ENCODE data around the gene NT5DC2.
"Not testable (repeated sequence)": the region's sequence is repeated elsewhere in the genome, so short reads cannot be mapped to it uniquely, and the experiment has no call there.

NT5DC2 gene

GRCh38 chr3:52537165-52537620 lies 3.5 kb upstream of the NT5DC2 start:
- DNase-seq = no peak

DNA sequence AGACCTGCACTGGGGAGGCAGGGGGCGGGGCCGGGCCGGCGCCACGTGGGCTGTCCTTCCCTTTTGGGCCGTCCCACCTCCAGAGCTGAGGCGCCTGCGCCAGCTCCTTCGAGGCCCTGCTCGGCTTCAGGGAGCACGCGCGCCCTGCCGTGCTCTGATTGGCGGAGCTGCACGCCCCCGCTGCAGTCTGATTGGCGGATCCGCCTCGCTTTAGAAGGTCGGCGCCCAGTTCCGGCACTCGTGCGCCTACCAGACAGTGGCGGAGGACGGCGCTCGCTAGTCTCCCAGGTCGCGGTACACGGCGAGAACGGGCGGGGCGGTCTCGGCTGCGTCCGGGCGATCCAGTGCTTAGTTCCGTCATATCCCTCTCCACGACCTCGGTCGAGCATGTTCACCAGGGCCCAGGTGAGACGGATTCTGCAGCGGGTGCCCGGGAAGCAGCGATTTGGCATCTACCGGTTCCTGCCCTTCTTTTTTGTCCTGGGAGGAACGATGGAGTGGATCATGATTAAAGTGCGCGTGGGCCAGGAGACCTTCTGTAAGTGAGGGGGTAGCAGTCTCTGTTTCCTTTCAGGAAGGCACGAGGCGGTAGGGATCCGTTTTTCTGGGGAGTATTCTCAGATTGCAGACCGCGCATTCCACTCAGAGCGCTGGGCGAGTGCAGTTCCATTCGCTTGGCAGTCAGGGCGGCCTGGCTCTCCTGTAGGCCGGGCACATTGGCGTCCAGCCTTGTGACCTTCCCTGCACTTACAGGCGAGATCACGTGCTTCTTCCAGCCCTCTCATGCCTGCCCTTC lies 2.9 kb upstream of the NT5DC2 start, which contains the start of gene UQCC5:
UQCC5 (plus strand) TSS at position 237 of the 796 bp plus-strand sequence; CDS start at position 388, 151 bp downstream.
- DNase-seq = peak; percentile 99

DNA sequence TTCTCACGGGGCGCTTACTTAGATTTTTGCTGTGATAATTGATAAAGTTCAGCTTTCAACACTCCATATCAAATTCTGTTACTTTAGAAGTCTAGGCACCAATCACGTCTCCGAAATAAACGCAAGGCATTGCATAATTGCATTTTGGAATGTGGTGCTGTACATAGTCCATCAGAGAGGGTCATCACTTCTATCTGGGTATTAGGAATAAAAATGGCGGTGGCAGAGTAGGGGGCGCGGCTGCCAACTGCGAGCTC lies 2.4 kb upstream of the NT5DC2 start:
- DNase-seq = no peak

GRCh38 chr3:52535411-52536111 lies 1.9 kb upstream of the NT5DC2 start:
- no peak for DNase-seq

- no peak for DNase-seq
These were observed 875 bp upstream of the NT5DC2 start for GRCh38 chr3:52534281-52535183.

DNA sequence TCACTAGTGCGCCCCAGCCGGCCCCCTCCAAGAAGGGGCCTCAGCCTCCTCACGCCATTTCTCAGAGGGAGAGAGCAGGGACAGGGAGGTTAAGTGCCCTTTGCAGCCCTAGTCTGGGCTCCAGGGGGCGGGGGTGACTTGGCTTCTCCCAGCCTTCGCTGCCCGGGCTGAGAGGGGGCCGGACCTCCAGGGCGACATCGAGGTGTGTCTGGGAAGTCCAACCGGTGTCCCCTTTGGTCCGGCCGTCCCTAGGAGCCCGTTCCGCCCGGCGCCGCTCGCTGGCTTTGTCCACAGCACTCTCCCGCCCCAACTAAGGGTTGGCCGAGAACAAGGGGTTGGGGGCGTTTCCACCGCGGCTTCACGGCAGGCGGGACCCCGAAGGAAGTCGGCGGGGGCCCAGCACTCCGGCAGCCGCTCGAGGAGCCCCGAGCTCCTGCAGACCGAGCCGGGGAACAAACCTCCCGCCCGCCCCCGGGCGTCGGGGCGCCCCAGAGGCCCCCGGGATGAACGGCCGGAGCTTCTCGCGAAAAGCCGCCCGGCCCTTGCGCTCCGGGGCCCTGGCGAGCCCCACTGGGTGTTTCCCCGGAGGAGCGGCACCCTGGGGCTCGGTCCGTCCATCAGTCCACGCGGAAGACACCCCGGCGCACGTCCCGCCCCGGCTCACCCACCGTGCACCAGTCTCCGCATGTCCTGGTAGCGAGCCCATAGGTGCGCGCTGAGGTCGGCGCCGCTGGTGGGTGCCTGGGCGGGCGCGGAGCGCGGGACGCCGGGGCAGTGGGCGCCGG lies 627 bp downstream of the NT5DC2 start:
- DNase-seq = peak; percentile 23

- DNase-seq = peak; percentile 36
These were observed 1.2 kb downstream of the NT5DC2 start for GRCh38 chr3:52532517-52532837.

DNA sequence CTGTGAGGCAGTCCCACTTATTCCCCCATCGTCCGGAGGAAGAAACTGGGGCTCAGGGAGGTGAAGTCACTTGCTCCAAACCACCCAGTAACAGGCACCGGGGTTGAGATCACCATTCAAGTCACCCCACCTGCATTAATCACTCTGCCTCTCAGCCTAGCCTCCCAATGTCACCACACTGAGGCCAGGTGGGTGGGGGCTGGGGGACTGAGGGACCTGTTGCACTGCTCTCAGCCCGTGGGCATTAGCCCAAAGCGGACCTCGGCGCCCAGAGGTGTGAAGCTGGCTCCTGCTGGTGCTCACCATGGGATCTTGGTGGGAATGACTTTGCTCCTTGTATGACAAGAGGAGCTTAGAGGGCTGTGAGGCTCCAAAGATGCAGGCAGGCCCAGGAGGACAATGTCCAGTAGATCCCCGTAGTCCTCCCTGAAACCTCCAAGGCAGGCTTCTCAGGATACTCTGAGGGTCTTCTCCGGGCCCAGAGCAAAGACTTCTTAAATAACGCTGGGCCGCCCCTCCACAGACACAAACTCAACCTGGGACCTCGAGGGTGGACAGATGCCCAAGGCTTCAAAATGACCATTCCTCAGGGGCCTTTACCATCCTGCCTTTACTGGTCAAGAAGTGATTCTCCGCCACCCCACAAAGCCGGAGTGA lies 1.7 kb downstream of the NT5DC2 start:
- no peak for DNase-seq

GRCh38 chr3:52530918-52531826 lies 2.5 kb downstream of the NT5DC2 start:
- no peak for DNase-seq

GRCh38 chr3:52529376-52530333 lies 4.0 kb downstream of the NT5DC2 start:
- DNase-seq = no peak

DNA sequence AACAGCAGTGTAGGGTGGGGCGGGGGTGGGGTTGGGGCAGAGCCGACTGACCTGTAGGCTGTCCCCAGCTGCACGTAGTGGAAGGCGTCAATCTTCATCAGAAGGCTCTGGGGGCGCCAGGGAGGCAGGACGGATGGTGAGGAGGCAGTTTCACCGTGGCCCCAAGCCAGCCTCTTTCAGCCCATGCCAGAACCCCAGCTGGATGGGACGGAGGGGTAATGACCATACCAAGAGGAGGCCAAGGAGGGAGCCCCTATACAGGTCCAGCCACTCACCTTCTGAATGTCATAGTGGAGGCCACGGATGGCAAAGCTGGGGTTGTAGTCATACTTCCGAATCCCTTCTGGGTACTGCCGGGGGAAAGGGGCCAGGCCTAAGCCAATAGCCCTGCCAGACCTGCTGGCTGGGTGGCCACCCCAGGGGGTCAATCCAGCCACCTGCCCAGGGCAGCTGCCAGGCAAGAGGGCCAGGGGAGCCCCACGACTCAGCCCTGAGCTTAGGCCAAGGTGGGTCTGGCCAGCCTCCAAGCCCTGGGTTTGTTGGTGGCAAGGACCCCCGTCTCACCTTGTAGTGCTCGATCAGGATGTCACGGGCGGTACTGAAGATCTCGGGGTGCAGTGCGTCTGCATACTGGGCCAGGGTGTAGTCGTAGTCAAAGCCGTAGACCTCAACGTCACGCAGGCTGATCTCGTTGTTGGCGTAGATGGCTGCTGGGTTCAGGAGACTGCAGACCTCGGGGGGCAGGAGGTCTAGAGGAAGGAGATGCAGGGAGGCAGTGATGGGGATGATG lies 4.9 kb downstream of the NT5DC2 start:
- DNase-seq = no peak

- DNase-seq = no peak
These were observed 5.7 kb downstream of the NT5DC2 start for GRCh38 chr3:52527732-52528585.

DNA sequence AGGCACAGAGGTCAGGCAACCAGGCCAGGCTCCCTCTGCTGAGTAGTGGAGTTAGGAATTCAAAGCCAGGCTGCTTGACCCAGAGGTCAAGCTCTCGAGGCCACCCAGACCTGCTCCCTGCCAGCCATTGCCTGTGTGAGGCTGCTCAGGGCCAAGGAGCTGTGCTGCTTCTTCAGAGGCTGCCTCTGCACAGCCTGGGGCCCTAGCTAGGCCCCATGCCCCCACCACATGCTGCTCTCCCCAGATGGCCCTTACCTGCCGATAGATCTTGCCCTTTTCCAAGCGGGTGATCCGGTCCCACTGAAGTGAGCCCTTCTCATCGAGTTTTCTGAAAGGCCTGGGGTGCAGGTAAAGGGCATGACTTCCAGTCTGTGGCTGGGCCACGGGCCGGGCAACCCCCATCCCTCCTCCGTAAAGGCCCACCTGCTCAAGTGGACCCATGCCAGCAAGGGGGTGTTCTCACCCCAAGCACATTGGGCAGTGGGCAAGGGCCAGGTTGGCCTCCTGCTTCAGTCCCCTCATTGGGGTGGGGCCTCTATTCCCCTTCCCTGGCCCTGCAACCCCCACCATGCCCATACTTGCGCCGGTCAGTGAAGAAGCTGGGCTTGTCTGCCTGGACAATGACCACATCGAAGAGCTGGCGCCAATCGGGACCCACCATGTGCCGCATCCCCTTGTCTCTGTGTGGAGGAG lies 6.5 kb downstream of the NT5DC2 start:
- DNase-seq = no peak

GRCh38 chr3:52526671-52527038 lies 7.0 kb downstream of the NT5DC2 start:
- not testable (repeated sequence) for DNase-seq

DNA sequence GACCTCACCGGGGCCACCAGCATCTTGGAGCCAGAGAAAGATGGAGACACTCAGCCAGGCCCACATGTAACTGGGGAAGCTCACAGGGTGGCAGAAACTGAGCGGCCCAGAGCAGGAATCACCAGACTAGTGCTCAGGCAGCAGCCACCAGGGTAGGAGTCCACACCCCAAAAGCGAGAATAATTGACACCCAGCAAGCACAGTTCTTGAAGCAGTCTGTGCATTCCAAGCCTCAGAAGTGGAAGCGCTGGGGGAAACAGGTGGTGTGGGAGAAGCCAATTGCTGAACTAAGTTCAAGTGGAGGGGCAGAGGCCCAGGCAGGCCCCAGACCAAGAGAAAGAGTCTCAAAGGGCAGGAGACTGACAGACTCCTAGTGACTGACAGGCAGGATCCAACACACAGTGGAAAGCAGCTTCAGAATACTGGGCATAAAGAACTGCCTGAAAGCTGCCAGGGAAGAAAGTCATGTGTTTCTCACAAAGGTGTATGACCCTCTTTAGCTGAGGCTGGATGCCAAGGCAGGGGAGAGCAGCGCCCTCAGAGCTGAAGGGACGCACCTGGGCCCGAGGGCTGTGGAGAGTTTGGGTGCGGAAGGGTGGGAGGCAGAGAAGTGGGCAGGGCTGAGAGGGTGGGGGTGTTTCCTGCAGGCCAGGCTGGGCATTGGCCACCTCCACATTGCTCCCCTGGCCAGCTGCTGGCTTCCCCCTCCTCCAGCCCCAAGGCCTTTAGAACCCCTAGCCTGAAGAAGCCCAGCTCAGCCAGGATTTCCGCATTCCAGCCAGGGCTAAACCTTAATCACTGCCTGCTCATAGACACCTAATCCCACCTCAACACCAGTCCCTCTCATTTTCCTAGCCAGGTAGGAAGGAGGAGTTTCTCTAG lies 7.7 kb downstream of the NT5DC2 start:
- DNase-seq = no peak

Measured in activated CD4-positive, alpha-beta T cell treated with anti-CD3 and anti-CD28 coated beads, Interleukin-2, Interleukin-6, amounts not matched to agents 100 ng/mL and 50 ng/mL, durations not matched to agents 16 hours and 8 hours (primary cell).